ENCODE measurements around the gene PSEN1.

PSEN1 gene

DNA sequence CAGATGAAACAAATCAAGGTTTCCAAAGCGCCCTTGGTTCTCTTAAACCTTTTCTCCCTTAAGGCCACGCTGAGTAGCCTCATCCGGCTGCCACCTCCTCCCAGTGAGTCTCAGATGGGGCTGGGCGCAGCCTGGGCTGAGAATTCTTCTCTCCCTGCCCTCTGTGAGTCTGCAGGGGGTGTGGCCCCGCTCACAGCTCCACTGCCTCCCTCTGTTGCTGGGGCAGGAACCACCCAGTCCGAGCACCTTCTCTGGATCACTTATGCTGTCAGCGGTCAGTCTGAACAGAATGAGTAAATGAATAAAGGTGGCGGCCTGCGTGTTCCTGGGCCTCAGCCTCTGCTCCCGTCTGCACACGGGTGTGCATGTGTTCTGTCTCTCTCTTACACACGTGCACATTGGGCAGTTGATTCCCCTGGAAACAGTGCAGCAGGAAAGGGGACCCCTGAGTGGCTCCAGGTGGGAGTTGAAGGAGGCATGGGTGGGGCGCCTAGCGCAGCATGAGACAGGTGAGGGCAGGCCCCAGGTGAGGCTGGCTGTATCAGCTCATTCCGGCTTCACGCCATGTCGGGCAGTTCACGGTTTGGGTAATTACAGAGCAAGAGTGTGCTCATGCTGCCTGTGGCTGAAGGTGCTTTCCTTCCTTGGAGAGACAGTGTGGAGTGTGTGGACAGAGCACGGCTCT lies 105.3 kb downstream of the PSEN1 start:
- no peak for DNase-seq

DNA sequence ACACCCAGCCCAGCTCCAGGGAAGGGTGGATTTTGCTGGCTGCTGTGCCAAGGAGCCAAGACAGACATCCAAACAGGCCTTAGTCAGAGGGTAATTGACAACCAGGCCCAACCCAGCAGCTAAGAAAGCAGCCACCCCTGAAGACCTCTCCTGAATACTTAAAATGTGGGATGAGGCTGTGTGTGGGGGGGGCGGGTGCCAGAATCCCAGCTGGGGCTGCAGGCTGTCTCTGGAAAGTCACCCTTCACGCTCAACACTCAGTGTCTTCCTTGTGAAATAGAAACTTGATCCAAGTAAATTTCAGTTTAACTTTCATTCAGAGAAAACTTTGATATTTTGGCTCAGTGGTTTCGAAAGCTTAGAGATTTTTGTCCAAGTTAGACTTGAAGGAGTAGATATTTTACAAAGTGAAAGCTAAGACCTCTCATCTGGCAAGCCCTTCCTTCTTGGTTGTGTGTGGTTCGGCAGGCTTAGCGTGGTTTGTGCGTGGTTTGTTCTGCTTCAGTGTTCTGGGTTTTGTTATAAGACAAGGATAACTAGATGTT lies 106.1 kb downstream of the PSEN1 start:
- no peak for DNase-seq

DNA sequence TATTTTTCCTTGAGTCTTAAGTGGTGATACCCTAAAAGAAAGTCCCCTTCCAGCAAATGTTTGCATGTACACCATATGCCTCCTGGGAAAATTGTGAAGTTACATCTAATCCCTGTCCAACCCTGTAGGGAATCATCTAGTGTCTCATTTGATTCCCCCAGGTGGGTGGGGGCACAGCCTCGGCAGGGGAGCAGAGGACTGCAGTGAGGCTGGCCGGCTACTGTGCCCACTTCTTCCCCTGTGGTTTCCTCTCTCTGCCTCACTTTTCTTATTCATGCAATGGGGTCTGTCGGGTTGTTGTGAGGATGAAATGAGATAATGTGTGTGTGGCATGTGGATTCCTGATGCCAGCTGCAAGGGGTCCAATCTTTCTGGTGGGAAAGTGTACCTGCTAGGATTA lies 107.0 kb downstream of the PSEN1 start:
- DNase-seq: no peak

DNA sequence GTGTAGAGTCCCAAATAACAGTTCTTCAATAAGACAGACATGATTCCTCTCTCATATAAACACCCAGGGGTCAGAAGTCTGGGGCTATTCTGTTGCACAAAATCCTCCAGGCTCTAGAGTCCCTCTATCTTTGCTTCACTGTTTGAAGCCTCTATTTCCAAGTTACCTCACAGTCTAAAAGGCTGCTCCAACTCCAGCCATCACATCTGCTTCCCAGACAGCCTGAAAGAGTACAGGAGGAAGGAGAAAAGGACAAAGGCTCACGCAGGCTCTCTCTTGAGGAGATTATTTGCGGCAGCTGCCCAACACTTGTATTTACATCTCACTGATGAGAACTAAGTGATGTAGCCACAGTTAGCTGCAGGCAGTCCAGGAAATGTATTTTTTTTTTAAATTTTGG lies 107.4 kb downstream of the PSEN1 start:
- DNase-seq: no peak

DNA sequence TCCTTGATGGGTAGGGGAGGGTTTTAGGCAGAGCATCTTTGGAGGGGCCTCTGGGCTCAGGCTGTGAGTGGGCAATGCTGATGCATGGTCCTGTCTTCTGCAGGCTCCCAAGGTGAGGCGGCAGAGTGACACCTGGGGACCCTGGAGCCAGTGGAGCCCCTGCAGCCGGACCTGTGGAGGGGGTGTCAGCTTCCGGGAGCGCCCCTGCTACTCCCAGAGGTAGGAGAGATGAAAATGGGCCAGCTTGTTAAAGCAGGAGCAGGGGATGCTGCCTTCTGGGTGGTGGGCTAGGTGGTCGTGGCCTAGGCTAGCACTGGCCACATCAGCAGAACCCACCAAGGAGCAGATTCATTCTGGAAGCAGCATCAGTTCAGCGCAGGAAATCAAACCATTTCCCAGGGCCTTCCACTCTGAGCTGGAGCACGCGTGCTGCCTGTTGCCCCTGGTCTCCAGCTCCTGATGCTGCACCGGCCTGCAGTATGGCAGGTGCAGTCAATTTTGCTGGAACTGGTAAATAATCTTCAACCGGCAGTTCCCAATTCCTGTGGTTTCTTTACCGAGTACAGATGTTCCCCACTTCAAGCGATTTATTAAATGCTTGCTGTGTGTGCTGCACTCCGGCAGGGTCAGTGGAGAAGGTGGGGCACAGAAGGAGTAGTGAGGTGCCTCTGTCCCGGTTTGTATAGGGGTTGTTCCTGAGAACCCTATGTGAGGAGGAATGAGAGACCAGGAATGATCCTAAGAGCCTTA lies 108.4 kb downstream of the PSEN1 start:
- DNase-seq: no peak

DNA sequence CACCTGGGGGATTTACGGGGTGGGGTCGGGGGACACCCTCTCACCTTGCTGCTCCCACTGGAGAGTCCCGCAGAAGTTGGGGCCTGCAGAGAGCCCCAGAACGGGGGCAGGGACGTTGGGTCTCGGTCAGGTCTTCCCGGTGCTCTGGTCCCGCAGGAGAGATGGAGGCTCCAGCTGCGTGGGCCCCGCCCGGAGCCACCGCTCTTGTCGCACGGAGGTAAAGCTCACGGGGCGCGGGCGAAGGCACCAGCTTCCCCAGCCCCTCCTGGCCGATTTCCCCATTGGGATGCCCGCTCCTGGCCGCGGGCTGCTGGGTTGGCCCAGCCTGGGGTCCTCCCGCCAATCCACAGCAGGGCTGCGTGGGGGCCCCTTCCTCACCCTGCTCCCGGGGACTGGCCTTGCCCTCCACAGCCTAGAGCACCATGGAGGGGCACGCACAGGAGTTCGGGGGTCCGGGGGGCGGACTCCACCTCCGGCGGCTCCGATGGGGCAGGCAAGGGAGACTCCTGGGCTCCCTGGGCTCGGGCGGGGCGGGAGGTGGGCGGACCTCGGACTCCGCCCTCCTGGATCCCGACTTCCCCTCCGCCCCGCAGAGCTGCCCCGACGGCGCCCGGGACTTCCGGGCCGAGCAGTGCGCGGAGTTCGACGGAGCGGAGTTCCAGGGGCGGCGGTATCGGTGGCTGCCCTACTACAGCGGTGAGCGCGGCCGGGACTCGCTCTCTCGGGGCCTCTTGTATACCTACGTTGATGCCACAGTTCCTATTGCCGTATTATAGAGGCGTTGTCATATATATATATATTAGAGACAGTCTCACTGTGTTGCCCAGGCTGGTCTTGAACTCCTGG lies 109.4 kb downstream of the PSEN1 start:
- DNase-seq: no peak

DNA sequence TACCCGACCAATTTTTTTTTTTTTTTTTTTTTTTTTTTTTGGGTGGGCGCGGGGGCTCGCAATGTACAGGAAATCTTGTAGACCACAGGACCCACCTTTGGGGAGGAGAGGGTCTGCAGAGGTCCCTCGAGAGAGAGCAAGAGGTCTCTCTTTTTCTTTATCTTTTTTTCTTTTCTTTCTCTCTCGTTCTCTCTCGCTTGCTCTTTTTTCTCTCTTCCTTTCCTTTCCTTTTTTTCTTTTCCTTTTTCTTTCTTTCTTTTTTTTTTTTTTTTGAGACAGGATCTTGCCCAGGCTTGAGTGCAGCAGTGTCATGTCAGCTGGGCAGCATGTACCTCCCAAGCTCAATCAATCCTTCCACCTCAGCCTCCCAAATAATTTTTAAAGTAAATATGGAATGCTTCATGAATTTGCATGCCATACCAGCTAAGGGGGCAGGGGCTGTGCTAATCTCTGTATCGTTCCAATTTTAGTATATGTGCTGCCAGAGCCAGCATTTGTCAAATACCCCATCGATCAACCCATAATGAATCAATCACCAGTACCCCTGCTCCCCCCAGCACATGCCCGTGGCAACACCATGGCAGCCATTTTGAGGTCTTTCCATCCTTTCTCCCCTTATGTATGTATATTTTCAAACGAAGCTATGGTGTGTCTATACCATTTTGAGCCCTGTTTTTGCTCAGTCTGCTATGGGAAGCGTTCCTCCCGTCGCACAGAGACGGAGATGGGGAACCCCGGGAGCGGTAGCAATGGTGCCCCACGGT lies 110.3 kb downstream of the PSEN1 start:
- no peak for DNase-seq

DNA sequence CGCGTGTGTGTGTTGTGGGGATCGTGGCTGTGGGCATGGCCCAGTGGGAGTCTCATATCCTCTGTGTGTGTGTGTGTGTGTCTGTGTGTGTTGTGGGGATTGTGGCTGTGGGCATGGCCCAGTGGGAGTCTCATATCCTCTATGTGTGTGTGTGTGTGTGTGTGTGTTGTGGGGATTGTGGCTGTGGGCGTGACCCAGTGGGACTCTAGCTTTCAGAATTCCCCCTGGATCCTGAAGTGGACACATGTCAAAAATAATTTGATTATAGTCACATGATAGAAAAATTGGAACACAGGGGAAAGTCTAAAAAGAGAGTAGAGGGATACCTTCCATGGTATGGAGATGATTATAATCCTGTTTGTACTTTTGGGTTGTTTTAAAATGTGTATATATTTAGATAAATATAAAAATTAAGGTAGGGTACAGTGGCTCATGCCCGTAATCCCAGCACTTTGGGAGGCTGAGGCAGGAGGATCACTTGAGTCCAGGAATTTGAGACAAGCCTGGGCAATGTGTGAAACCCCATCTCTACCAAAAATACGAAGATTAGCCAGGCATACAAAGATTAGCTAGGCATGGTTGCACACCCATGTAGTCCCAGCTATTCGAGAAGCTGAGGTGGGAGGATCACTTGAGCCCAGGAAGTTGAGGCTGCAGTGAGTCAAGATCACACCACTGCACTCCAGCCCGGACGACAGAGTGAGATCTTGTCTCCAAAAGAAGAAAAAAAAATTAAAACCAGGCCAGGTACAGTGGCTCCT lies 112.0 kb downstream of the PSEN1 start:
- DNase-seq: no peak

DNA sequence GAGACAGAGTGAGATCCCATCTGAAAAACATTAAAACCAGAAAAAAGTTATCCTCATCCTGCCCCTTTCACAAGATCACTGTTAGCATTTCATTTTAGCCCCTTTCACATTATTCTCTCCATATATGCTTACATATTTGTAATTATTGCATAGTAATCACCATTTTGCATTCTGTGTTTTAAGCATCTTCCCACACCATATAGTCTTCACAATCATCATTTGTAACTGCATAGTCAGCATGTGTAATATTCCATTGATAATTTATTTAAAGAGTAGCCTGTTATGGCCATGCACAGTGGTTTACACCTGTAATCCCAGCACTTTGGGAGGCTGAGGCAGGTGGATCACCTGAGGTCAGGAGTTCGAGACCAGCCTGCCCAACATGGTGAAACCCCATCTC lies 112.8 kb downstream of the PSEN1 start:
- no peak for DNase-seq

DNA sequence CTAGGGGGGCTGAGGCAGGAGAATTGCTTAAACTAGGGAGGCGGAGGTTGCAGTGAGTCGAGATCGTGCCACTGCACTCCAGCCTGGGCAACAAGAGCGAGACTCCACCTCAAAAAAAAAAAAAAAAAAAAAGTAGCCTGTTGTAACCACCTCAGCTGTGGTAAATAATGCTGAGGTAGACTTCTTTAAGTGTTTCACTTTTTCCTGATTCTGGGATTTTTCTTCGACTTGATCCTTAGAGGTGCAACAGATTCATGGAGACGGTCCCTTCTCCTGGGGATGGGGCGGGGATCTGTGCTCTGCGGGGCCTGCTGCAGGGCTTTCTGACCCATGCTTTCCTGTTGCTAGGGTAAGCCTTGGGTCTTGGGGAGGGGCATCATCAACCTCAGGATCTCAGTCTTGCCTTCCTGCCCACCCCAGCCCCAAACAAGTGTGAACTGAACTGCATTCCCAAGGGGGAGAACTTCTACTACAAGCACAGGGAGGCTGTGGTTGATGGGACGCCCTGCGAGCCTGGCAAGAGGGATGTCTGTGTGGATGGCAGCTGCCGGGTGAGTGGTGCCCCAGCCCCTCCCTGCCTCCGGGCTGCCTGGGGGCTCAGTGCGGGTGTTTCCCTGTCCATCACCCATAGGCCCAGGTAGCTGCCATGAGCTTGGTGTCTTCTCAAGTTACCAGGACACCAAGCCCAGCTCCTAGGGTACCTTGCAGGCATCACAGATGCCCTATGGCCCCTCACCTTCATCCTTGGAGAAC lies 113.4 kb downstream of the PSEN1 start:
- DNase-seq: no peak

DNA sequence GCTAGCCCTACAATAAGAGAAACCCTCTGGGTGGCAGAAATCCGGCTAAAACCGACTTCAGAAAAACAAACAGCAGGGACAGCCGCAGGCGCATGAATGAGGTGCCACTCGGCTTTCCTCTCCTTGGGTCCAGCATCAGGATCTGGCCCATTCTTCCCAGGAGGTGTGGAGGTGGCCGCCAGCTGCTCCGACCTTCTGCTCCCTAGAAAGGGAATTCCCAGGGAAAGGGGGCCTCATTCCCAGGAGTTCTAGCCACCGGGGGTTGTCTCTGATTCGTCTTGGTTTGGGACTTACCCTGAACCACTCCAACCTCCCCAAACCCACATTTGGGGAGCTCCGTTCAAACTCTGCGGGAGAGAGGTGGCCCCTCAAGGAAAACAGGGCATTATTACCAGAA lies 114.0 kb downstream of the PSEN1 start:
- DNase-seq: no peak

DNA sequence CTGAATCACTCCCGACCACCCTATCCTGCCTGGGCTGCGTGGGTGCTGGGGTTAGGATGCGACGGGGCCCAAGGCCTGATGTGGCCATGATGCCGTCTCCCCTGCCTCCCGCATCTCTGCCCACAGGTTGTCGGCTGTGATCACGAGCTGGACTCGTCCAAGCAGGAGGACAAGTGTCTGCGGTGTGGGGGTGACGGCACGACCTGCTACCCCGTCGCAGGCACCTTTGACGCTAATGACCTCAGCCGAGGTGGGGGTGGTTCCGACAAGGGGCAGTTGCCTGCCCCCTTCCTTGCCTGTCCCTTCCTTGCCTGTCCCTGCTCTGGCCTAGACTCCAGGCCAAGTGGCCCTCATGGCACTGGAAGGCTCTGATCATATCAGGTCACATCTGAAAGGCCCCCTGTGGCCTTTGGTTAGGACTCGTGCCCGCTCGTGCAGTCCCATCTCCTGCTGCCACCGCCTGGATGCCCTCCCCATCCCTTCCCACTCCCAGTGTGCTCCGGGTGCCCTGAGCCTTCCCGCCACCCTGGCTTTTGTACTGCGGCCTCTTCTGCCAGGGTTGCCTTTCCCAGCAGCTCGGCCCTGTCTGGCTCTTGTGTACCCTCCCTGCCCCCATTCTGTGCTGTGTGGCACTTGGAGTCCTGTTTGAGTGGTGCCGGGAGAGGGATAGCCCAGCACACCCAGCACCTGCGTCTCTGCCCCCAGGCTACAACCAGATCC lies 114.6 kb downstream of the PSEN1 start:
- DNase-seq: no peak

DNA sequence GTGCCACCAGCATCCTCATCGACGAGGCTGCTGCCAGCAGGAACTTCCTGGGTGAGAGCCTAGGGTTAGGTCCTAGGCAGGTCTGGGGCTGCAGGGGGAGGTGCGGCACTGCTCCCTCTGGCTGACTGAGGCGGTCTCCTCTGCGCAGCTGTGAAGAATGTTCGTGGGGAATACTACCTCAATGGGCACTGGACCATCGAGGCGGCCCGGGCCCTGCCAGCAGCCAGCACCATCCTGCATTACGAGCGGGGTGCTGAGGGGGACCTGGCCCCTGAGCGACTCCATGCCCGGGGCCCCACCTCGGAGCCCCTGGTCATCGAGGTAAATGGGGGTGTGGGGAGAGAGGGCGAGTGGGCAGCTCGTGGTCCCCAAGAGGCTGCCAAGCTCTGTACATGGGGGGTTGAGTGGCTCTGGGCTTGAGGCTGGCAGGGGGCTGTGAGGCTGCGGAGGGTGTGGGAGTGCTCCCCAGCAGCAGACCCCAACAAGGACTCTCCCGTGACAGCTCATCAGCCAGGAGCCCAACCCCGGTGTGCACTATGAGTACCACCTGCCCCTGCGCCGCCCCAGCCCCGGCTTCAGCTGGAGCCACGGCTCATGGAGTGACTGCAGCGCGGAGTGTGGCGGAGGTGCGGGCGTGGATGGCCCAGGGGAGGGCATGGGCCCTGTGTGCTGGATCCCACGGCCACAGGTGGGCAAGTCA lies 115.4 kb downstream of the PSEN1 start:
- no peak for DNase-seq

DNA sequence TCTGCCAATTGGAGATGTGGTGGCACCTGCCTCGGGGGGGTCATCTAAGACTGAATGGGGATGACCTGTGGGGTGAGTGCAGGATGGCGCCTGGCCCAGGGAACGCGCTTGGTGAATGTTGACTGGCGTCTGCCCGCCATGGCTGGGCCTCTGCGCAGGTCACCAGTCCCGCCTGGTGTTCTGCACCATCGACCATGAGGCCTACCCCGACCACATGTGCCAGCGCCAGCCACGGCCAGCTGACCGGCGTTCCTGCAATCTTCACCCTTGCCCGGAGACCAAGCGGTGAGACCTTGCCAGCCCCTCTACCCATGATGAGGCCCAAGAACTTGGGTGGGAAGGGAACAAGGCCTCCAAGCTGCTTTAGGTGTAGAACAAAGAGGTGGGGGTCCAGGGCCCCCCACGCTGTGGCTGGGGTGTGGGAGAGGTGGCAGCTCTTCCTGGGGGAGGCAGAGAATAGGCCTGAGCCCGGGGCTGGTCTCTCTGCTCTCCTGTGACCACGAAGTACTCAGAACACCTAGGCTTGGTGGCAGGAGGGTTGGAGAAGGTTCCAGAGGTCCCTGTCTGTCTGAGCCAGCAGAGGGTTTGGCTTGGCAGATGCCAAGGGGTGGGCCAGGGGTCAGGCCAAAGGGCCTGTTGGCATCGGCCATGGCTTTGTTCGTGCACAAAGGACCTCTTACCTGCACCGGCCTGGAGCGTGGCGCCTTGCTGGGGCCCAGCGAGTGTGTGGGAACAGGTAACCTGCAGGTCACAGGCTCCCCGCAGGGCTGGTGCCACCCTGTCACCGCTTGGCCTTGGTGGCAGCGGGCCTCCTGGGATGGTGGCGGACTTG lies 116.4 kb downstream of the PSEN1 start:
- DNase-seq: no peak

DNA sequence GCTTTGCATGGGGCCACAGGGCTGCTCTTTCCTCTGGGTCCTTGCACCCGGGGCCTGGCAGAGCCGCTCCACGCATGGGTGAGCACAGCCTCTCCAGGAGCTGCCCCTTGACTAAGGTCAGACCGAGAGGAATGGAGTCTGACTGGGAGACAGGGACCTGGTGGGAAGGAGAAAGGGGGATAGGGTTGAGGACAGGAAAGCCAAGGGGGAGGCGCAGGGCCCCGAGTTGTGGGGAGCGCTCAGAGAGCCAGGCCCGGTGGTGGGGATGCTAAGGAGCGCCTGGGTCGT lies 117.0 kb downstream of the PSEN1 start:
- no peak for DNase-seq

DNA sequence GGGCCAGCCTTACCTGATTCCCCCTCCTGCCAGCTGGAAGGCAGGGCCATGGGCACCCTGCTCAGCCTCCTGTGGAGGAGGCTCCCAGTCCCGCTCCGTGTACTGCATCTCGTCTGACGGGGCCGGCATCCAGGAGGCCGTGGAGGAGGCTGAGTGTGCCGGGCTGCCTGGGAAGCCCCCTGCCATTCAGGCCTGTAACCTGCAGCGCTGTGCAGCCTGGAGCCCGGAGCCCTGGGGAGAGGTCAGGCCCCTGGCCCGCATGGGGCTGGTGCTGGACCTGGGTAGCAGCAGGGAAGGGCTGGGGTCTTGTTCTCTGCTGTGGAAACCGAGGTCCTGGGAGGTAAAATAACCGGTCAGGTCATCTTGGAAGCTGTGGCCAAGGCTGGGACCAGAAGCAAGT lies 117.4 kb downstream of the PSEN1 start:
- DNase-seq: no peak

DNA sequence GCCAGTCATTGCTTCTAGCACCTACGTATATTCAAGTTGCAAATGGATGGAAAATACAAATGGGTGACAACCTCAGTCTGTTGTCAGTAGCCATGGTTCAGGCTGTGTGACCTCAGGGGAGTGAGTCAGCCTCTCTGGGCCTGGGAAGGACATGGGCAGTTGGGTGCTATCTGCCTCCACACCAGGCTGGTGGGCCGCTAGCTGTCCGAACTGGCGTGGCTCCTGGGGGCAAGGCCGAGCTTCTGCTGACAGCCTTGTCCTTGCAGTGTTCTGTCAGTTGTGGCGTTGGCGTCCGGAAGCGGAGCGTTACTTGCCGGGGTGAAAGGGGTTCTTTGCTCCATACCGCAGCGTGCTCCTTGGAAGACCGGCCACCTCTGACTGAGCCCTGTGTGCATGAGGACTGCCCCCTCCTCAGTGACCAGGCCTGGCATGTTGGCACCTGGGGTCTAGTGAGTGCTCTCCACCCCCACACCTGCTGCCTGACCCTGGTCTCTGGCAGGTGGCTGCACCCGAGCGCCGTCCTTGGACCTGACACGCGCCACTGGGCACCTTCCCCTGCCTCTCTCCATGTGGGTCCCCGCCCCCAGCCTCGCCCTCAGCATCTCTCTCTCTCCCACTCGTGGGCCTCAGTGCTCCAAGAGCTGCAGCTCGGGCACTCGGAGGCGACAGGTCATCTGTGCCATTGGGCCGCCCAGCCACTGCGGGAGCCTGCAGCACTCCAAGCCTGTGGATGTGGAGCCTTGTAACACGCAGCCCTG lies 118.1 kb downstream of the PSEN1 start:
- DNase-seq: no peak

DNA sequence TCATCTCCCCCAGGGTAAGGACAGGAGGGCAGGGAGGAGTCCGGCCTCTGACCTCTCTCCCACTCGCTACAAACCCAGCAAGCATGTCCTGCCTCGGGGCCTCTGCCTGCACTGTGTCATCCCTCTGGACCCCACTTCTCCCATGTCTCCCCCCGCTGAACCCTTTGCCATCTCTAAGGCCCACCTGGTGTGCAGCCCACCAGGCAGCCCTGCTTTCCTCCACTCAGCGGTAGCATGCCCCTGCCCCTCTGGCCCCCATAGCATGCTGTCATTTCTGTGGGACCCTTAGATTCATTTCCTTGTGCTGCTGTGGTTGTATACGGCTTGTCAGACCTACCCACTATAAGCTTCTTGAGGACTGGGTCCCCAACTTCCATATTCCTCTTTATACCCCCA lies 118.7 kb downstream of the PSEN1 start:
- no peak for DNase-seq
